NCI-H1048 (cell line): Measurements from ENCODE around the gene TRMT44.

Experiments
- DNase-seq: peaks from one replicate; lab custom pipeline; 2025; lab: John Stamatoyannopoulos, UW

TRMT44 gene

DNA sequence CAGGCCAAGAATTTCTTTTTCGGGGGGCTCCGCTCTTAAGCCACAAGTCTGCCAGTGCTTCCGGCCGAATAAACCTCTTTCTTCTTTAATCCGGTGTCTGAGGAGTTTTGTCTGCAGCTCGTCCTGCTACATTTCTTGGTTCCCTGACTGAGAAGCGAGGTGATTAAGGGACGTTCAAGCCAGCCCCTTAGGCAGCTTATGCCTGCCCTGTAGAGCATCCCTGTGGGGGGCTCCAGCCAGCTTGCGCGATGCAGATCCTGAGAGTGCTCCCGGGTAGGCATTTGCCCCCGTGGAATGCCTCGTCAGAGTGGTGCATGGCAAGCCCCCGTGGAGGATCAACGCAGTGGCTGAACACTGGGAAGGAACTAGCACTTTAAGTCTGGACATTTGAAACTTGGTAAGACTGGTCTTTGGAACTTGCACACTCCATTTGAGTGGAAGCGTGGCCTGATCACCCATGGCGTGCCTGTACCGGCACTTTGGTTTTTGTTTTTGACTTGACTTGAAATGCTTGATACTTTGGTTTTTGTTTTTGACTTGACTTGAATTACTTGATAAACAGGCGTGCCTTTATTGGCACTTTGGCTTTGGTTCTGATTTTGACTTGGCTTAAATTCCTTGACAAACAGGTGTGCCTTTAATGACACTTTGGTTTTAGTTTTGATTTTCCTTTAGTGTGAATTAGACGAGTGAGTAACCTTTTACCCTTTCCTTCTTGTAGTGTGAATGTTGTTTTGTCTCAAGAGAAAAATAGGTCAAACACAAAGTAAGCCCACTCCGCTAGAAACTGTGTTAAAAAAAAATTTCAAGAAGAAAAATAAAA is 6.1 kb upstream of the TRMT44 start:
- no peak for DNase-seq

- DNase-seq: no peak
Measured at GRCh38 chr4:8435656-8436121, 4.9 kb upstream of the TRMT44 start.

GRCh38 chr4:8437281-8437680 is 3.3 kb upstream of the TRMT44 start:
- DNase-seq: no peak

GRCh38 chr4:8438743-8439142 is 1.8 kb upstream of the TRMT44 start:
- DNase-seq: no peak

DNA sequence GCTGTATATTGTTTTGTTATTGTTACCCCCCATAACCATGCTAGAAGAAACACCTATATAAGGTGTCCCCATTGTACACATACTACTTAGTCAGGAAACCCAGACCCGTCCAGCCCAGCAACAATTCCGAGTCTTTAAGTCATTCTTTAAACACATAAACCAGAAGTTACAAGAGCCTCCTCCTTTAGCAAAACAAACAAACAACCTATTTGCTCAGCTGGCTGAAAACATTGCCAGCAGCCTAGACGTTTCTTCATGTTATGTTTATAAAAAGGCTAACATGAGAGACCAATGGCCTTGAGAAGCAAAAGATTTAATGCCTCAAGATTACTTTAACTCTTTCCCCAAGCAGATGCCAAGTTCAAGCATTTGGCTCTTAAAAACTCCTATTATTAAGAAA is 1.4 kb upstream of the TRMT44 start:
- DNase-seq: no peak

- DNase-seq: no peak
Measured at GRCh38 chr4:8439914-8440491, 574 bp upstream of the TRMT44 start.

DNA sequence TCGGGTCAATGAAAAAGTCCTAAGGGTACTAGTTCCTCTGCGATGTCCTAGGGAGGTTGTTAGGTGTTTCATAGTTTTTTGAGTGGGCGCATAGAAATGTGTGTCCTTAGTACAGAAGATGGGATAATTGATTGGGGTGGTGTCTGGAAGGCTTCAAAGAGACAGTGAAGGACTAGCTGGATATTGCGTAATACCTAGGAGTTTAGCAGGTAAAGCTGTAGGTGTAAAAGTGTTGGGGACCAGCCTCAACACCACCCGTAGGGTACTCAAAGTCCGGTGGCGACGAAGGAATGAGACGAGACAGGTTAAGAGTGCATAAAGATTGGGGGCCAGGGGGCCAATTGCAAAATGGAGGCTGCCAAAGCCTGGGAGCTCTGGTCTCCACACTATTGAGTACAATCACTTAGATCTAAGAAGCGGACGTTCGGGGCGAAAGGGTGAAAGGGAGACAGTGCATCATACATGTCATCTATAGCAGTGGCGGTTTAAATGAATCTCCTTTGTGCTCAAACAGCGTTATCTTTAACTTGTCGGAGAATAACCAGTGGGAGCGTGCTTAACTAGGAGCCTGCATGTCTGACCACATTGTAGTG is 1.0 kb downstream of the TRMT44 start:
- no peak for DNase-seq

DNA sequence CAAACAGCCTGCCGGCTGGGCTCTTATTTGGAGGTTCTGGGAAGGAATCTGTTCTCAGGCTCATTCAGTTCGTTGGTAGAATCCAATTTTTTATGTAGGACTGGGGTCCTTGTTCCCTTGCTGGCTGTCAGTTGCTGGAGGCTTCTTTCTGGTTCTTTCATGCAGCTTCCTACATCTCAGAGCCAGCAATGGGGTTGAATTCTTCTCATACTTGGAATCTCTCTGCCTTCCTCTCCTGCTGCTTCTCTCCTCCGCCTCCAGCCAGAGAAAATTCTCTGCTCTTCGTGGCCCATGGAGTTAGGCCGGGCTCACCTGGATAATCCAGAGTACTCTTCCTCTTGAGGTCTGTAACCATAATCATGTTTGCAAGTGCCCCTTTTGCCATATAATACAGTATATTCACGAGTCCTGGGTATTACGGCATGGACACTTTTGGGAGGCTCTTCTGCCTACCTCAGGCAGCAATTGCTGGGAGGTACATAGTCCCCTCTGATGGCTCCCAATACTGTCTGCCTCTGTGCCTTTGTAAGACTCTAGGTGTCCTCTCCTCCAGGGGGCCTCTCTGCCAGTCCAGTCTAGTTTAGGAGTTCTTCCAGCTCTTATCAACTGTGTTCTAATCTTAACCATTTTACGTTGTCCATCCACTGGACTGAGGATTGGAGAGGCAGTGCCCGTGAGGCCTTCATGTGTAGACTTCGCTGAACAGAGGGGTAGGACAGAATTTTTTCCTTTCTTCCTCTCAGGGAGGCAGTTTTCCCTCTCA is 2.2 kb downstream of the TRMT44 start:
- no peak for DNase-seq

- DNase-seq: no peak
Measured at GRCh38 chr4:8443801-8444200, 3.2 kb downstream of the TRMT44 start.

DNA sequence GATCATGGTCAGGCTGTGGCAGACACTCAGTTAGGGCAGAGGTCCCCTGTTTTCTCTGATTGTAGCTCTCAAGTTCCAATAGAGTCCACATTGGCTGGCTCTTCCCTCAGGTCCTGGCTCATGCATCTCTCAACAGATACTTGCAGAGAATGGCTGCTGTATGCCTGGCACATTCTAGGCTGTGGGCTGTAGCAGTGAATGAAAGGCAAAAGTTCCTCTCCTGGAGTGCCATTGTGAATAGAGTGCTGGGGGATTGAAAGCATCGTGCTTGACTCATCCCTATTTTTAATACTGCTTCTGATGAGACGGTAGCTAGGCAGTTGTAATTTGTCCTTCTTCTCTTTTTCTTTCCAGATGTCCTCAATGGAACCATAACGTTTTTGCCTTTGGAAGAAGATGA is 5.5 kb downstream of the TRMT44 start:
- no peak for DNase-seq

DNA sequence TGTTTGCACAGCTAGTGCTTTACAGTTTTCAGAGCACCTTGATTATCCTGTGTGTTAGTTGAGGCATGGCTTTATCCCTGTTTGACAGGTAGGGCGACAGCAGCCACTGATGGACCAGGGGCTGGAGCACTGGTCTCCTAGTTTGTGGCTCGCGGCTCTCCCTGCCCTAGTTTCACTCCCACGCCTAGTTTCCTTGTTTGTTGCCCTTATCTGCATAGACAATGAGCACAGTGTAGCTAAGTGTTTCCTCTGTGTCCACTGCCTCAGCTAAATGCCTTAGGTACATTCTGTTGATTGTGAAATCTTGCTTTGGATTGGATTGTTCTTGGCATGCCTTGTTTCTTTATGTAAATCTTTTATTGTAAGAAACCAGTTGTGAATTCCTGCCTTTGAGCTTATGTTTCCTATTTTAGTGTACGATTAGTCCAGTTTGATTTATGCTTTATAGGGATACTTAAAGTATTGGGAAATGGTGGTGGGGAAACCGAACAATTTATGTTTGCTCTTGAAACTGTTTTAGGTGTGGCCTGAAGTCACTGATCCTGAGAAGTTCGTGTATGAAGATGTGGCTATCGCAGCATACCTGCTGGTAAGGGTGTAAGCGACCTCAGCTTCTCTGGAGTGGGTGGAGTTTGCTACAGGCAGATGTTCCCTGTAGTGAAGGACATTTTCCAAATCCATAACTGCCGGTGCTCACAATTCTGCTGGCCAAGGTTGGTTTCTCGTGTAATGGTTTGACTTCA is 11.0 kb downstream of the TRMT44 start:
- no peak for DNase-seq

GRCh38 chr4:8453957-8454356 is 13.4 kb downstream of the TRMT44 start:
- DNase-seq: no peak

DNA sequence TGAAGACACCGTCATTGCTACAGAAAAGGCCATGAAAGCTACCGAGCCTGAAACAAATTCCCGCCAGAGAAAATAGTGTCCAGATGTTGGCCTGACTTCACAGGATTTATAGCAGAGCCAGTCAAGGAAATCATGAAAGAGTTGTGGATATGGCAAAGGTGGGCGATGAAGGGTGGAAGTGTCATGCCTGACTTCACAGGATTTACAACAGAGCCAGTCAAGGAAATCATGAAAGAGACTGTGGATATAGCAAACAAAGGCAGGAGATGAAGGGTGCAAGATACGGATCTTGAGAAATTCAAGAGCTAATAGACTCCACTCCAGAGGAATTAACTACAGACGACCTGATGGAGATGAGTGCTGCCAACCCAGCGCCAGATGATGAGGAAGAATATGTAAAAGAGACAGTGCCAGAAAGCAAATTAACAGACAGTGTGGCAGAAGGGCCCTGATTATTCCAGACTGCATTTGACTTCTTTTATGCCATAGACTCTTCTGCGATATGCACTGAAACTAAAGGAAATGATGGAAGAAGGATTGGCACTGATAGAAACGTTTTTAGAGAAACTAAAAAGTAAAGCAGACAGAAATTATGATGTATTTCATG is 17.2 kb downstream of the TRMT44 start:
- no peak for DNase-seq

DNA sequence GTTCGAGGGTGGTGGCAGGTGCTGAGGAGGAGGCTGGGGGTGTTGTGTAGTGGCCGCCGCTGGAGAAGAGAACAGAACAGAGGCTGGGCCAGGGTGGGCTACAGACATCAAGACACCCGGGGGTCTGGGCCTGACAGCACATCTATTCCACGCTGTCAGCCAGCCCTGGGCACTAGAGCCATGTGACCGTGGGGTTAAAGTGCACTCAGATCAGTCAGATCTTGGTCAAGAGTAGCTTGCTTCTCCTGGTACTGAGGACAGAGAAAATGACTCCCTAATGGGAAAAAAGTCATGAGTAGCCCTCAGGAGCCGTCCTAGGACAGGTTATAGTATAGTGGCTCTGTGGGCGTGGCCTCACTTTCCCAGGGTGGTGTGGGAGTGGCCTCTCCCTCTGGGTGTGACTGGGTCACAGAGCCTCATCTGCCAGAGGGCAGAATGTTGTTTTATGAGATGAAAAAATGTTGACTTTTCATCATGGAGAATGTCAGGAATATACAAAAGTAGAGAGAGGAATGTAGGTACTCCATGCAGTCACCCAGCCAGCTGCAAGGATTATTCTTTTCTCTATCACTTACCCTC is 19.4 kb downstream of the TRMT44 start:
- no peak for DNase-seq

GRCh38 chr4:8461086-8461485 is 20.5 kb downstream of the TRMT44 start:
- DNase-seq: no peak

- no peak for DNase-seq
Measured at GRCh38 chr4:8461616-8462015, 21.0 kb downstream of the TRMT44 start.

DNA sequence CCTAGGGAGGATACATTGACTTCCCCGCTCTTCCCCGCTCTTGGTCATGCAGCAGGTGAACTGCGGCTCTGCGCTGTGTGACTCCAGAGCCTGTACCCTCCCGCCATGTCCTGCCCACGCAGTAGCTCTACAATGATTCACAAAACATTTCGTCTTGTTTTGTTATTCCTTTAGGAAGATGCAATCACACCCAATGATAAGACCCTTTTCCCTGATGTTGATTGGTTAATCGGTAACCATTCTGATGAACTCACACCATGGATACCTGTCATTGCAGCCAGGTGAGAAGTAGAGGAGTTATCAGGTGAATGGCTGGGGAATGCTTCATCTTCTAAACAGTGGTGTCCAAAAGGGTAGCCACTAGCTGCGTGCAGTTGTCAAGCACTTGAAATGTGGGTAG is 23.2 kb downstream of the TRMT44 start:
- no peak for DNase-seq

DNA sequence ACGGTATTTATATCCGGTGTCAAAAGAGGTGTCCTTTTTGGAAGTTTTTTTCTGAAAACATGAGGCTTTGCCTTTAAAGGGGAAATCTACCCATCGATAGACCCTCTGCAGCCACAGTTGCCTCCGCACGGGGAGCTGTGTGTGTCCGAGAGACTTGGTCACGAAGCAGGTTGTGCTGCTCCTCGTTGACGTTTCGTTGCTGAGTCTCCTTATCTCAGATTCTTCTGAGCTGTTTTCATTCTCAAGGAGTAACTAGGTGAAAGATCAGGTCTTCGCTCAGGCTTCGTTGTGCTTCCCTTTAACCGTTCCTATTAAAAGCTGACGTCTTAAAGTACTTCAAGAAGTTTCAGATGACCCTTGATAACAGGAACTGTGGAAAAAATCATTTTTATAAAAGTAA is 23.8 kb downstream of the TRMT44 start:
- no peak for DNase-seq

DNA sequence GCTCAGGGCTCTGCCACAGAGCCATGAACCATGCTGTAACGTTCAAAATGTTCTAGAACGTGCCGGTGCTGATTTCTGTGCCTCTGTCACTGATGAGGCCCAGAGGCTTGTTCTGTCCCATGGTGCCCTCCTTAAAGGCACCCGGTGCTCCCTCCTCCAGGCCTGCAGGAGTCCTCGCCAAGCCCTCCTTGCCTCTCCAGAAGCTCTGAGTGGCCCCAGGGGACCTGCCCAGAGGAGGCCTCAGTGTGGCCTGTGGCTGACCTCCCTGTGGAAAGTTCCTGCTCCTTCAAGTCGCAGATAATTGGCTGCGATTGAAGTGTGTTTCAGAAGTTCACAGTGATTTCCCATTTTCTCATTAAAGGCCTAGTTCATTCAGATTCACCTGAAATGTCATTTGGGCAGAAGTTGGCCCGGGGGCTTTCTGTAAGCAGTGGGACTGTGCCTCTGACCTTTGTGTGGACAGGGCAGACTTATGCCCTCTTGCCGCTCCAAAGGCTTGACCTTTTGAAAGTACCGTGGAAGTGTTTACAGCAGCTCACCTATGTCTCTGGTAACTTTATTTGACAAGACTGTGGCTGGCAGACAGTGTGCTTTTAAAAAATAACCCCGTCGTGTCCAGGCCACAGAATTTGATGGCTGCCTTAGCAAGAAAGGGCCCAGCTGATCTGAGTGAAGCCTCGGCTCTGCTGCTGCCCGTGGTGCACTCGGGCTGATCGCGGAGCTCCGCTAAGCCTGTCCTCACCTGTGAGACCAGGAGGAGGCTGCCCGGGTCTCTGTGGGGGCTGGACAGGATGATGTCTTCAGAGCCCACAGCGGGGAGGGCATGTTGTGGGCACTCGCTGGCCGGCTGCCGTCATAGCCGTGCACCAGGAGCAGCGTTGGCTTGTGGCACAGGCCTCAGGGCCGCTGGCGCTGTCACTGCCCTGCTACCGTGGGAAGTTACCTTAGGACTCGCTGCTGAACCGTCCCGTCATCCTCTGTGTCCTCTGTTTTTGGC is 25.3 kb downstream of the TRMT44 start:
- no peak for DNase-seq

- no peak for DNase-seq
Measured at GRCh38 chr4:8467016-8467415, 26.4 kb downstream of the TRMT44 start.
